ENCODE measurements around the gene NAGLU. TPM values are rescaled to one million over a fixed set of nuclear protein-coding genes. Genes with fewer than 3 reads are reported as not detected.
"Not testable (repeated sequence)": the region's sequence is repeated elsewhere in the genome, so short reads cannot be mapped to it uniquely, and the experiment has no call there.

The NAGLU gene
- total RNA-seq, 2 experiments from 2014 or later = 15.9 to 17.5 TPM

- no peaks in the 10 kb centered on the region for H3K9me3 Mint-ChIP-seq
- H3K4me1 Mint-ChIP-seq = peaks cover 16% of the 10 kb centered on the region
- H3K4me3 Mint-ChIP-seq = peak overlapping the region; percentile 16
- H3K27me3 Mint-ChIP-seq = no peaks in the 10 kb centered on the region
- ChIA-PET POLR2A (interaction anchor here (1.0 to 3.3 kb wide), 4 partner anchors 11 to 129 kb away, joined by 4 to 17 read pairs (median 5); partner anchors contain the start of genes MLX and NAGLU), CTCF (interaction anchor here (1.1 to 2.6 kb wide), 6 partner anchors 9 to 214 kb away, joined by 3 to 19 read pairs (median 6); partner anchors contain the start of gene NAGLU)
- H3K36me3 Mint-ChIP-seq (ENCODE audit: low read depth) = no peaks in the 10 kb centered on the region
- no peak for DNase-seq
- H3K27ac Mint-ChIP-seq = no peak overlapping the region
These were observed 13.1 kb downstream of the NAGLU start for GRCh38 chr17:42548993-42549755.

GRCh38 chr17:42552736-42553135 lies 16.7 kb downstream of the NAGLU start, which contains the start of gene HSD17B1:
HSD17B1 (plus strand) TSS chr17:42552923; CDS start chr17:42552934, 11 bp downstream.
- Mint-ChIP-seq H3K27ac (peak within 1 kb of the TSS; percentile 87), H3K4me1 (peaks cover 30% of the 10 kb centered on the region), H3K4me3 (peak within 1 kb of the TSS; percentile 91)
- H3K36me3 Mint-ChIP-seq (ENCODE audit: low read depth); H3K9me3 Mint-ChIP-seq; DNase-seq; POLR2A ChIA-PET; H3K27me3 Mint-ChIP-seq: not testable (repeated sequence)
- CTCF ChIA-PET = interaction anchor here (1.2 kb wide), 1 partner anchor 149 kb away, joined by 3 read pairs; no protein-coding TSS in a partner anchor

- Mint-ChIP-seq H3K27ac (no peak overlapping the region), H3K27me3 (no peaks in the 10 kb centered on the region), H3K36me3 (ENCODE audit: low read depth) (no peaks in the 10 kb centered on the region), H3K4me1 (peaks cover 30% of the 10 kb centered on the region), H3K4me3 (peak overlapping the region; percentile 91), H3K9me3 (no peaks in the 10 kb centered on the region)
- CTCF ChIA-PET = interaction anchor here (1.2 to 2.1 kb wide), 2 partner anchors 23 to 149 kb away, joined by 3 to 6 read pairs; no protein-coding TSS in a partner anchor
- POLR2A ChIA-PET = interaction anchor here (1.8 to 2.2 kb wide), 4 partner anchors 12 to 24 kb away, joined by 10 to 23 read pairs (median 14); partner anchors contain the start of genes MLX, NAGLU and PSMC3IP
- no peak for DNase-seq
These were observed 17.2 kb downstream of the NAGLU start for GRCh38 chr17:42553161-42553818.

GRCh38 chr17:42553866-42554249 lies 17.8 kb downstream of the NAGLU start:
- peak; percentile 31 for DNase-seq
- peak overlapping the region; percentile 87 for H3K27ac Mint-ChIP-seq
- ChIA-PET POLR2A (interaction anchor here (1.0 to 2.2 kb wide), 9 partner anchors 8 to 265 kb away, joined by 3 to 23 read pairs (median 7); partner anchors contain the start of genes MLX, NAGLU, PSMC3IP and STAT3), CTCF (interaction anchor here (1.2 to 2.1 kb wide), 3 partner anchors 13 to 150 kb away, joined by 3 to 6 read pairs (median 3); no protein-coding TSS in a partner anchor)
- H3K4me3 Mint-ChIP-seq = peak overlapping the region; percentile 91
- no peaks in the 10 kb centered on the region for H3K36me3 Mint-ChIP-seq (ENCODE audit: low read depth)
- no peaks in the 10 kb centered on the region for H3K9me3 Mint-ChIP-seq
- H3K27me3 Mint-ChIP-seq = no peaks in the 10 kb centered on the region
- peaks cover 27% of the 10 kb centered on the region for H3K4me1 Mint-ChIP-seq

- Mint-ChIP-seq H3K9me3 (no peaks in the 10 kb centered on the region), H3K4me3 (peak overlapping the region; percentile 91), H3K27me3 (no peaks in the 10 kb centered on the region), H3K4me1 (peaks cover 22% of the 10 kb centered on the region), H3K36me3 (ENCODE audit: low read depth) (no peaks in the 10 kb centered on the region), H3K27ac (peak overlapping the region; percentile 87)
- ChIA-PET POLR2A (interaction anchor here (0.7 to 2.2 kb wide), 10 partner anchors 8 to 266 kb away, joined by 3 to 23 read pairs (median 6); partner anchors contain the start of genes MLX, NAGLU, PSMC3IP and STAT3), CTCF (interaction anchor here (1.2 to 2.1 kb wide), 3 partner anchors 14 to 24 kb away, joined by 3 to 12 read pairs (median 6); partner anchors contain the start of gene PSMC3IP)
- peak; percentile 82 for DNase-seq
These were observed 18.4 kb downstream of the NAGLU start for GRCh38 chr17:42554250-42555121.

GRCh38 chr17:42555122-42555622 lies 19.1 kb downstream of the NAGLU start:
- peak overlapping the region; percentile 91 for H3K4me3 Mint-ChIP-seq
- peaks cover 24% of the 10 kb centered on the region for H3K4me1 Mint-ChIP-seq
- H3K27ac Mint-ChIP-seq = peak overlapping the region; percentile 72
- ChIA-PET POLR2A (interaction anchor here (0.7 to 2.2 kb wide), 10 partner anchors 8 to 267 kb away, joined by 3 to 23 read pairs (median 6); partner anchors contain the start of genes MLX, NAGLU, PSMC3IP and STAT3), CTCF (interaction anchor here (1.2 to 2.1 kb wide), 3 partner anchors 14 to 25 kb away, joined by 3 to 12 read pairs (median 6); partner anchors contain the start of gene PSMC3IP)
- no peak for DNase-seq
- no peaks in the 10 kb centered on the region for H3K36me3 Mint-ChIP-seq (ENCODE audit: low read depth)
- no peaks in the 10 kb centered on the region for H3K27me3 Mint-ChIP-seq
- H3K9me3 Mint-ChIP-seq = no peaks in the 10 kb centered on the region

- H3K4me1 Mint-ChIP-seq = peaks cover 30% of the 10 kb centered on the region
- CTCF ChIA-PET = interaction anchor here (1.8 kb wide), 1 partner anchor 22 kb away, joined by 12 read pairs; the partner anchor contains the start of gene PSMC3IP
- H3K27me3 Mint-ChIP-seq; H3K27ac Mint-ChIP-seq; H3K36me3 Mint-ChIP-seq (ENCODE audit: low read depth); H3K4me3 Mint-ChIP-seq; DNase-seq; POLR2A ChIA-PET; H3K9me3 Mint-ChIP-seq: not testable (repeated sequence)
These were observed 20.0 kb downstream of the NAGLU start for GRCh38 chr17:42555961-42556617.

- ChIA-PET CTCF (interaction anchor here (1.0 to 2.2 kb wide), 2 partner anchors 11 to 19 kb away, joined by 3 to 6 read pairs; no protein-coding TSS in a partner anchor), POLR2A (interaction anchor here (0.7 to 1.3 kb wide), 3 partner anchors 11 to 49 kb away, joined by 3 to 5 read pairs (median 3); no protein-coding TSS in a partner anchor)
- Mint-ChIP-seq H3K4me1 (peaks cover 46% of the 10 kb centered on the region), H3K27ac (no peak overlapping the region), H3K27me3 (no peaks in the 10 kb centered on the region), H3K4me3 (no peak overlapping the region), H3K9me3 (no peaks in the 10 kb centered on the region), H3K36me3 (ENCODE audit: low read depth) (peaks cover 15% of the 10 kb centered on the region)
- no peak for DNase-seq
These were observed 23.0 kb downstream of the NAGLU start for GRCh38 chr17:42559075-42559474.

- Mint-ChIP-seq H3K4me3 (peak overlapping the region; percentile 64), H3K36me3 (ENCODE audit: low read depth) (peaks cover 22% of the 10 kb centered on the region), H3K27me3 (no peaks in the 10 kb centered on the region), H3K27ac (peak overlapping the region; percentile 28), H3K4me1 (peaks cover 43% of the 10 kb centered on the region), H3K9me3 (no peaks in the 10 kb centered on the region)
- ChIA-PET POLR2A (no interaction called here), CTCF (no interaction called here)
- no peak for DNase-seq
These were observed 24.2 kb downstream of the NAGLU start for GRCh38 chr17:42560246-42560645.

GRCh38 chr17:42561897-42562387 lies 25.9 kb downstream of the NAGLU start, which contains the start of gene COASY:
COASY (plus strand) TSS chr17:42562148; CDS start chr17:42562623, 475 bp downstream.
- H3K27me3 Mint-ChIP-seq = no peaks in the 10 kb centered on the region
- H3K27ac Mint-ChIP-seq = peak within 1 kb of the TSS; percentile 96
- DNase-seq = peak; percentile 95
- POLR2A ChIA-PET = interaction anchor here (1.3 to 7.7 kb wide), 3 partner anchors 16 to 47 kb away, joined by 3 to 109 read pairs (median 4); partner anchors contain the start of genes NAGLU, PSMC3IP, RETREG3 and TUBG1
- H3K9me3 Mint-ChIP-seq = no peaks in the 10 kb centered on the region
- H3K4me1 Mint-ChIP-seq = peaks cover 44% of the 10 kb centered on the region
- CTCF ChIA-PET = no interaction called here
- H3K36me3 Mint-ChIP-seq (ENCODE audit: low read depth) = peaks cover 29% of the 10 kb centered on the region
- H3K4me3 Mint-ChIP-seq = peak within 1 kb of the TSS; percentile 96
